GM12891 (cell line): ENCODE results near the gene HSD11B1L.

Experiments used
- PAX5 ChIP-seq: IDR thresholded peaks from 2 replicates; pipeline ENCODE4 v1.6.1; 2011; ENCODE audit warnings: low read length, moderate library complexity, mild to moderate bottlenecking; ENCODE audit not compliant: insufficient read depth, severe bottlenecking
- POLR2A ChIP-seq: IDR thresholded peaks from 2 replicates; pipeline ENCODE4 v1.6.1; 2011; ENCODE audit warnings: low read depth, low read length, control low read depth
- POLR2AphosphoS5 ChIP-seq: IDR thresholded peaks from 2 replicates; pipeline ENCODE4 v1.6.1; 2011; ENCODE audit warnings: low read depth, low read length, control low read depth
- POU2F2 ChIP-seq: IDR thresholded peaks from 2 replicates; pipeline ENCODE4 v1.6.1; 2011; ENCODE audit warnings: low read depth, mild to moderate bottlenecking, control low read depth, low read length, moderate library complexity
- TAF1 ChIP-seq: IDR thresholded peaks from 2 replicates; pipeline ENCODE4 v1.6.1; 2011; ENCODE audit warnings: low read depth, low read length, control low read depth

DNA sequence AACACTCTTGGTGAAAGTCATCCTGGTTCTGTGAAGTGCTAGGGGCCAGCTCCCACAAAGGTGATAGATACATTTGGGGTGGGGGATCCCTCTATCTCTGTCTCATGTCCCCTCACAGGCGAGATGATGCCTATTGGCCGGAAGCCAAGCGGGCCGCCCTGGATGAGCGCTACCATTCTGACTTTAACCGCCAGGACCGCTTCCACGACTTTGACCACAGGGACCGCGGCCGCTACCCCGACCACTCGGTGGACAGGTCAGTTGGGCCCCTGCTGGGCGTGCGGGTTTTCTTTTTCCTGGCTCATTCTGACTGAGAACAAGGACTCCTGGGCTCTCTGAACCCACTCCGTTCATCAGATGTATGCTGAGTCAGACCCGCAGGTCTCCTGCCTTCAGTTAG lies 16.9 kb upstream of the HSD11B1L start:
- TF ChIP-seq POLR2A (no peak), POLR2AphosphoS5 (no peak), POU2F2 (no peak), TAF1 (no peak), PAX5 (no peak)
